HepG2 (cell line): ENCODE results near the gene ZCWPW2. TPM values are rescaled to one million over a fixed set of nuclear protein-coding genes. Genes with fewer than 3 reads are reported as not detected.

Experiments
- ATM ChIP-seq: fragments of 450-650 bp; IDR thresholded peaks from 2 replicates; pipeline ENCODE4 v1.7.1; 2017; ENCODE audit warnings: mild to moderate bottlenecking, borderline replicate concordance
- HOXA9 ChIP-seq: sonication (generic); formaldehyde crosslinking; IDR thresholded peaks from 2 replicates; pipeline ENCODE4 v1.8.1; 2022; ENCODE audit warnings: missing genetic modification reagents, mild to moderate bottlenecking, moderate library complexity, borderline replicate concordance
- IKZF4 ChIP-seq: sonication (generic); formaldehyde crosslinking; IDR thresholded peaks from 2 replicates; pipeline ENCODE4 v1.5.1; 2020; ENCODE audit warnings: borderline replicate concordance, mild to moderate bottlenecking, low read depth, missing genetic modification reagents; ENCODE audit errors: not compliant biosample characterization
- NFE2L1 ChIP-seq: sonication (generic); formaldehyde crosslinking; IDR thresholded peaks from 2 replicates; pipeline ENCODE4 v1.4.0; 2020; ENCODE audit warnings: missing genetic modification reagents, mild to moderate bottlenecking, borderline replicate concordance
- NFE2L2 ChIP-seq: fragments of 150-350 bp; IDR thresholded peaks from 2 replicates; pipeline ENCODE4 v1.6.1; 2014; ENCODE audit warnings: low read length
- NFYB ChIP-seq: sonication (generic); formaldehyde crosslinking; IDR thresholded peaks from 2 replicates; pipeline ENCODE4 v1.4.0; 2020; ENCODE audit warnings: missing genetic modification reagents
- NRL ChIP-seq: sonication (generic); formaldehyde crosslinking; IDR thresholded peaks from 2 replicates; pipeline ENCODE4 v1.5.0; 2020; ENCODE audit warnings: missing genetic modification reagents, mild to moderate bottlenecking, moderate library complexity, borderline replicate concordance
- PHF5A ChIP-seq: IDR thresholded peaks from one replicate; pipeline ENCODE4 v1.6.1; 2018; ENCODE audit warnings: low read depth, missing genetic modification reagents; ENCODE audit not compliant: unreplicated experiment
- SMAD1 ChIP-seq: sonication (generic); formaldehyde crosslinking; IDR thresholded peaks from 2 replicates; pipeline ENCODE4 v1.4.0; 2020; ENCODE audit warnings: missing genetic modification reagents, low read depth, mild to moderate bottlenecking, borderline replicate concordance
- THRA ChIP-seq: sonication (generic); formaldehyde crosslinking; IDR thresholded peaks from 2 replicates; pipeline ENCODE4 v1.4.0; 2020; ENCODE audit warnings: missing genetic modification reagents, borderline replicate concordance
- ZBTB42 ChIP-seq: sonication (generic); formaldehyde crosslinking; IDR thresholded peaks from 2 replicates; pipeline ENCODE4 v1.5.0; 2020; ENCODE audit warnings: mild to moderate bottlenecking, missing genetic modification reagents
- ZFP62 ChIP-seq: sonication (generic); formaldehyde crosslinking; IDR thresholded peaks from 2 replicates; pipeline ENCODE4 v1.4.0; 2020; ENCODE audit warnings: missing genetic modification reagents
- ZNF18 ChIP-seq: sonication (generic); formaldehyde crosslinking; IDR thresholded peaks from 2 replicates; pipeline ENCODE4 v1.8.0; 2022; ENCODE audit warnings: mild to moderate bottlenecking, missing genetic modification reagents; ENCODE audit not compliant: insufficient replicate concordance
- ZNF432 ChIP-seq: sonication (generic); formaldehyde crosslinking; IDR thresholded peaks from 2 replicates; pipeline ENCODE4 v1.5.0; 2020; ENCODE audit warnings: missing genetic modification reagents, mild to moderate bottlenecking, borderline replicate concordance
- ZNF782 ChIP-seq: sonication (generic); formaldehyde crosslinking; IDR thresholded peaks from 2 replicates; pipeline ENCODE4 v1.4.0; 2020; ENCODE audit warnings: missing genetic modification reagents, mild to moderate bottlenecking, borderline replicate concordance
- ZNF879 ChIP-seq: sonication (generic); formaldehyde crosslinking; IDR thresholded peaks from 2 replicates; pipeline ENCODE4 v1.8.1; 2023; ENCODE audit warnings: missing genetic modification reagents
- ZSCAN29 ChIP-seq: sonication (generic); formaldehyde crosslinking; conservative IDR thresholded peaks from 2 replicates; pipeline ENCODE4 v1.4.0; 2020; ENCODE audit warnings: mild to moderate bottlenecking, missing genetic modification reagents
- ZSCAN31 ChIP-seq: sonication (generic); formaldehyde crosslinking; IDR thresholded peaks from 2 replicates; pipeline ENCODE4 v1.5.0; 2020; ENCODE audit warnings: low read depth, mild to moderate bottlenecking, missing genetic modification reagents
- polyA plus RNA-seq, 8 experiments: library from polyadenylated mRNA; depleted of rRNA in 3 of 8; stranded (reverse) in 7 of 8; unstranded in 1 of 8; fragments of >200 nt; fragmentation: Illumina TruSeq in 4 of 8; extraction: Trizol in 4 of 8; gene quantifications; 2 replicates each; pipeline versions ENCODE4 v1.2.1 to v1.2.3, GENCODE V29; 2011 to 2016; ENCODE audit warnings: low read depth in 4 of 8, missing spikeins in 1 of 8, mixed read lengths in 1 of 8; ENCODE audit not compliant: insufficient read depth in 1 of 8
- total RNA-seq, 5 experiments: library from RNA; depleted of rRNA; stranded (reverse); fragments of >200 nt; fragmentation: Illumina TruSeq; extraction: Trizol; gene quantifications; 2 replicates each; pipeline ENCODE4 v1.2.3, GENCODE V29; 2016; ENCODE audit warnings: low read depth in 1 of 5
- TF ChIP-seq, protein P1 (sequence below): sonication (generic); formaldehyde crosslinking; IDR thresholded peaks from 2 replicates; pipeline ENCODE4 v1.8.0; 2022; ENCODE audit warnings: missing genetic modification reagents, mild to moderate bottlenecking, borderline replicate concordance
- TF ChIP-seq, protein P2 (sequence below): sonication (generic); formaldehyde crosslinking; IDR thresholded peaks from 2 replicates; pipeline ENCODE4 v1.4.0; 2020; ENCODE audit warnings: mild to moderate bottlenecking, missing genetic modification reagents
- TF ChIP-seq, protein P3 (sequence below): sonication (generic); formaldehyde crosslinking; IDR thresholded peaks from 2 replicates; pipeline ENCODE4 v1.5.1; 2020; ENCODE audit warnings: missing genetic modification reagents, mild to moderate bottlenecking, borderline replicate concordance

Gene ZCWPW2
- total and polyA plus RNA-seq, 2 of the 13 experiments (the other 11 are each of a cell fraction or from before 2014, with no cell fraction given) = 0.17 to 0.53 TPM

DNA sequence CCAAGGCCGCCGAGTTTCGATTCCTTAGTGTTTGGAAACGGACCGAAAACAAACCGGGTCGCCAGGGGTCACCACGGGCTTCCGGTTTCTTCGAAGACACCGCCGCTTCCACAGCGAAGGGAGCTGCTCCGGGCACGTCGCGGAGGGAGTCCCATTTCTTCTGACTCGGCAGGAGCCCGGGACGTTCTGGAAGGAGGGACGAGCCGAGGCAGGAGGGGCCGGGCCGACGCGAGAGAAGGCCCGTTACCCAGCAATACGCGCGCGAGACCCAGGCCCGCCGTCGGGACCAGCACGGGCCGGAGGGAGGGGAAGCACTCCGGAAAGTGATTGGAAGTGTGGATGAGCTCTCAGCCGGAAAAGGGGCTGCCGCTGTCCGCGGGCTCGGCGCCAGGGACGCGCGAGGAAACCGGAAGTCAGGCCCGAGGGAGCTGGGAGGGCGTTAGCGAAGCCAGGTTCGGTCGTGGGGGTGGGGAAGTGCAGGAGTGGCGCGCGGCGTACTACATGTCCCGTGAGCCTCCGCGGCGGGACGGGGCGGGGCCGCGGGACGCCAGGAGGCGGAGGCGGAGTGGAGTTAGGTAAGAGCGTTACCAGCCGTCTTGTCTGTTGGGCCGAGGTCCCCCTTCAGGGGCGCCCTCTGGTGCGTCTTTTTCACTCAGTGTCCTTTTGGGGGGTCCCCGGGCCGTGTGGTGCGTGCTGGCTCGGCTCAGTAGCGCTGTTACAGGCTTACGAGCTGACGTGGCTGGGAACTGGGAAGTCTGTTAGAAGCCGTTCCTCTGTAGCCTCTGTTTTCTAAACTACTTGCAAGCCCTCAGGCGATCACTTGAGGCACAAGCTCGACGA lies at the start of gene ZCWPW2, which contains the start of gene AZI2 (continued):
- TF ChIP-seq, protein P1, sequence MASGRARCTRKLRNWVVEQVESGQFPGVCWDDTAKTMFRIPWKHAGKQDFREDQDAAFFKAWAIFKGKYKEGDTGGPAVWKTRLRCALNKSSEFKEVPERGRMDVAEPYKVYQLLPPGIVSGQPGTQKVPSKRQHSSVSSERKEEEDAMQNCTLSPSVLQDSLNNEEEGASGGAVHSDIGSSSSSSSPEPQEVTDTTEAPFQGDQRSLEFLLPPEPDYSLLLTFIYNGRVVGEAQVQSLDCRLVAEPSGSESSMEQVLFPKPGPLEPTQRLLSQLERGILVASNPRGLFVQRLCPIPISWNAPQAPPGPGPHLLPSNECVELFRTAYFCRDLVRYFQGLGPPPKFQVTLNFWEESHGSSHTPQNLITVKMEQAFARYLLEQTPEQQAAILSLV (CRISPR knock-in tag) = peak; percentile 90
- TF ChIP-seq ZNF432 (CRISPR knock-in tag) = no peak
- TF ChIP-seq ZNF879 (CRISPR knock-in tag) = no peak; the same call in 1 of the 2 replicates
- TF ChIP-seq, protein P2, sequence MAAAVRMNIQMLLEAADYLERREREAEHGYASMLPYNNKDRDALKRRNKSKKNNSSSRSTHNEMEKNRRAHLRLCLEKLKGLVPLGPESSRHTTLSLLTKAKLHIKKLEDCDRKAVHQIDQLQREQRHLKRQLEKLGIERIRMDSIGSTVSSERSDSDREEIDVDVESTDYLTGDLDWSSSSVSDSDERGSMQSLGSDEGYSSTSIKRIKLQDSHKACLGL = peak; percentile 70
- TF ChIP-seq SMAD1 (CRISPR knock-in tag) = peak; percentile 76; the same call in 1 of the 2 replicates
- no peak; the same call in 1 of the 2 replicates for TF ChIP-seq HOXA9
- no peak for TF ChIP-seq NFE2L1 (CRISPR knock-in tag)
- peak; percentile 20; the same call in 1 of the 2 replicates for TF ChIP-seq NFYB (CRISPR knock-in tag)
- TF ChIP-seq ZFP62 = no peak
- TF ChIP-seq, protein P3, sequence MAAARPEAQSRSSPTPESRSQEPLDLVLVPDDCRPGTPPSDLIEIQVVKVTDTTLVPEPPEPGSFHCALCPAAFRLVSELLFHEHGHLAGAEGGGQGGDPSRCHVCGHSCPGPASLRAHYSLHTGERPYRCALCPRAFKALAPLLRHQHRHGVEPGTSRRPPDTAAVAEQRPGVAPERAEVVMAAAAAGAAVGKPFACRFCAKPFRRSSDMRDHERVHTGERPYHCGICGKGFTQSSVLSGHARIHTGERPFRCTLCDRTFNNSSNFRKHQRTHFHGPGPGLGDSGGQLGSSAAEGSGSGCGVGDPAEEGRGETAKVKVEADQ (CRISPR knock-in tag) = no peak
- TF ChIP-seq NFE2L2 = no peak
- peak; percentile 10 for TF ChIP-seq ZNF18 (CRISPR knock-in tag)
- no peak for TF ChIP-seq ATM
- peak; percentile 84 for TF ChIP-seq NRL (CRISPR knock-in tag)
- TF ChIP-seq ZSCAN31 = peak; percentile 83
- TF ChIP-seq ZBTB42 (CRISPR knock-in tag) = peak; percentile 48; the same call in 1 of the 2 replicates
- no peak; the same call in 1 of the 2 replicates for TF ChIP-seq ZSCAN29 (CRISPR knock-in tag)
- 0 out of 2 replicates have a peak, but pooled peaks have one; percentile 25 for TF ChIP-seq ZNF782 (CRISPR knock-in tag)
- peak; percentile 56 for TF ChIP-seq PHF5A (CRISPR knock-in tag)
- TF ChIP-seq IKZF4 (CRISPR knock-in tag) = no peak
- TF ChIP-seq THRA (CRISPR knock-in tag) = peak; percentile 73
